ENCODE results near the gene MAP1LC3A. TPM values are rescaled to one million over a fixed set of nuclear protein-coding genes. Genes with fewer than 3 reads are reported as not detected.

MAP1LC3A gene
- total RNA-seq, 1 donor from 2014 or later, result 3.6 TPM

DNA sequence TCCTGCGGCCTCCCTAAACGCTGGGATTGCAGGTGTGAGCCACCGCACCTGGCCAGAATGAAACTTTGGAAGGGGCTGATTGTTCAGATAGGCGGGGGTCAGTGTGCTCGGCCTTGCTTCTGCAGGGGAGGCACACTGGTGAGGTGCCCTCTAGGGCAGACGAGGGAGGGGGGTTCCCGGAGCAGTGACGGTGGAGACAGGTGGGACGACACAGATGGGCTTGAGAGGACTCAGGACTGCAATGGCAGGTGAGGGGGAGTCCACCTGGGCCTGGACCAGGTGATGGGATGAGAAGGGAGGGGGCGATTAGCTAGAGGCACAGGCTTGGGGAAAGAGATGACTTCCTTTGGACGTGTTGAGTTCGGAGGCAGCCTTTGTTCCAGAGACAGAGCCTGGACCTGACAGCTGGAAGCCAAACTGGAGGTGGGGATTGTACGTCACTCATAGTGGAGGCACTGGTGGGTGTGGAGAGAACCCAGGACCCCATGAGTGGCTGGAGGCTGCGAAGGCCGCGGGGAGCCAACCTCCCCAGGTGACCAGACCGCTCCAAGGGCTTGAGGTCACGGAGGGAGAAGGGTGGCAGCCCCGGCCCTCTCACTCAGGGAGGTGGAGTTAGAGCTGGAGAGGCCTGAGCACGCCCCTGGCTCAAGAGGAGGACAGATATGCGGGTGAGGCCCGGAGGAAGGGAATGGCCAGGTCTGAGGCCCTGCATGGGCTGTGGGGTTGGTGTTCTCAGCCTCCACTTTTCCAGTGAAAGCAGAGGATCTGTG, 10.5 kb upstream of the MAP1LC3A start:
- no peak for DNase-seq
- intact Hi-C loops (cut with micrococcal nuclease), result no loop called here
- no peaks in the 10 kb centered on the region for H3K27me3 Mint-ChIP-seq
- no peak overlapping the region for H3K27ac Mint-ChIP-seq
- no peaks in the 10 kb centered on the region for H3K36me3 Mint-ChIP-seq (ENCODE audit: low read depth)
- H3K4me3 Mint-ChIP-seq, result no peak overlapping the region
- H3K4me1 Mint-ChIP-seq, result peaks cover 7% of the 10 kb centered on the region
- H3K9me3 Mint-ChIP-seq, result no peaks in the 10 kb centered on the region

DNA sequence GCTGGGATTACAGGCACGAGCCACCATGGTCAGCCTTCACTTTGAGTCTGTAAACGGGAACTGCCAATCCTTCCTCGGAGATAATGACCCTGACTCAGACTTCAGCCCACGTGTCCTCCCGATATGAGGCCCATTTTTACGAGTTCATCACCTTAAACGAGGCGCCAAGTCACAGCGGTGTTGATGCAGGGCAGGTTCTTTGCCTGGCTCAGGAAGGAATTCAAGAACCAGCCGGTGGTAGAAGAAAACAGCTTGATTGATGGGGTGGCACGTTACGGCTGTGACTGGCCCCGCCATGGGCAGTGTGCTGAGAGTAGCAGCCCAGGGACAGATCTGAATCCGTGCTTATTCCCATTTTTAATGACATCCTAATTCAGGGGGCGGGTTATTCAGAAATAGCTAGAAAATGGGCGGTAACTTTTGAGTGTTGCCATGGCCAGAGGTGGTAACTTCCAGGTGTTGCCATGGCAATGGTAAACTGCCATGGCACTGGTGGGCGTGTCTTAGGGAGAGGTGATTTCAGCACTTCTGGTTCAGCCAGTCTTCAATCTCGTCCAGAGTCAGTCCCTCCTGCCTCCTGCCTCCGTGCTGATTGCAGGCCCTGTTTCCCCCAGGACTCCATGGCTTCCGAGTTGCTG, 9.1 kb upstream of the MAP1LC3A start:
- no peak overlapping the region for H3K4me3 Mint-ChIP-seq
- no peaks in the 10 kb centered on the region for H3K27me3 Mint-ChIP-seq
- intact Hi-C loops (cut with micrococcal nuclease), result no loop called here
- DNase-seq, result peak; percentile 65
- H3K36me3 Mint-ChIP-seq (ENCODE audit: low read depth), result no peaks in the 10 kb centered on the region
- peaks cover 3% of the 10 kb centered on the region for H3K4me1 Mint-ChIP-seq
- no peak overlapping the region for H3K27ac Mint-ChIP-seq
- no peaks in the 10 kb centered on the region for H3K9me3 Mint-ChIP-seq

DNA sequence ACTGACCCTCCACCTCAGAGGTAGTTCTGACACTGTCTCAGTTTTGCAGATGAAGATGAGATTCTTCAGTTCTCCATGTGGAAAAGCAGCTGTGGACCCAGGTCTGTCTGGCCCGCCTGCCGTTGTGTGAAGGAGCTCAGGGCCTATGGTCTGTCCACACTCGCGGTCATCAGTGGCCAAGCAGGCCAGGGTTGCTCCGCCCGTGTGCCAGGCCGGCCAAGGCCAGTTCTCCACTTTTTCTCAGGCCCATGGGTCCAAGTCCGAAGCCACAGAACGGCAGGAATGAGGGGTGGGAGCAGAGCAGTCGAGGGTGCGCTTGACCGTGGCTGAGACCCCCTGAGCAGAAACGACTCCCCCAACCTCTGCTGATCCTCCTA, 8.6 kb upstream of the MAP1LC3A start:
- Mint-ChIP-seq H3K27ac (no peak overlapping the region), H3K4me3 (no peak overlapping the region), H3K36me3 (ENCODE audit: low read depth) (no peaks in the 10 kb centered on the region), H3K27me3 (no peaks in the 10 kb centered on the region), H3K9me3 (no peaks in the 10 kb centered on the region), H3K4me1 (no peaks in the 10 kb centered on the region)
- intact Hi-C loops (cut with micrococcal nuclease), result no loop called here
- DNase-seq, result no peak

DNA sequence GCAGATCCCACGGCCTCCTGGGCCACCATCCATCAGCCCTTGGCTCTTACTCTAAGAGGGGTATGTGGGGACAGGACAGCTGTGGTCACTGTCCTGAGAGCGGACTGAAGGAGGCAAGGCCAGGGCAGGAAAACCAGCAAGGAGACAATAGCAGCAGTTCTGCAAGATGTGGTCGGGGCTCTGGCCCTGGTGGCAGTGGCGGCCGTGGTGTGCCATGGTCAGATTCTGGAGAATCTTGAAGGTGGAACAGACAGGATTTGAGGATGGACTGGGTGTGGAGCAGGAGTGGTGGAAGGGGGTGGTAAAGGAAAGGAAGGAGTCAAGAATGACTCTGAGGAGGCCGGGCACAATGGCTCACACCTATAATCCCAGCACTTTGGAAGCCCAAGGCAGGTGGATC, 5.9 kb upstream of the MAP1LC3A start:
- H3K27me3 Mint-ChIP-seq, result no peaks in the 10 kb centered on the region
- no peaks in the 10 kb centered on the region for H3K9me3 Mint-ChIP-seq
- intact Hi-C loops (cut with micrococcal nuclease), result no loop called here
- peaks cover 2% of the 10 kb centered on the region for H3K4me1 Mint-ChIP-seq
- no peak for DNase-seq
- H3K4me3 Mint-ChIP-seq, result no peak overlapping the region
- H3K27ac Mint-ChIP-seq, result no peak overlapping the region
- peaks cover 2% of the 10 kb centered on the region for H3K36me3 Mint-ChIP-seq (ENCODE audit: low read depth)

DNA sequence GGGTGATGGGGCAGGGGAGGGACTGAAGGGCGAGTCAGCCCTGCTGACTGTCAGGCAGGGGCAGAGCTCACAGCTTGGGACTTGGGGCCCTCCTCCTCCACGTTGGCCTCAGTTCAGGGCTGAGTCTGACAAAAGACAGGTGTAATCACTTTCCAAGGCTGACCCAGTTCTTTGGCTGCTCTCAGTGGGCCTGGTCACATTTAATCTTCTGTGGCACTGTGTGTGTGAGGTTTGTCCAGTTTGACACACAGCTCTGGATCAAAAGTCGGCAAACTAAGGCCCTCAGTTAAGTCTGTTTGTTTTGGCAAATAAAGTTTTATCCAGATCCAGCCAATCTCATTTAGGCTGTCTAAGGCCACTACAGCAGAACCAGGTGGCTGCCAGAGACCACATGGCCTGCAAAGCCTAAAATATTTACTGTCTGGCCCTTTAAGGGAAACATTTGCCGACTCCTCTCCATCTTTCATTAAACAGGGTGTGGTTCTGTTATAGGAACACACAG, 5.1 kb upstream of the MAP1LC3A start:
- Mint-ChIP-seq H3K27me3 (no peaks in the 10 kb centered on the region), H3K4me3 (no peak overlapping the region), H3K27ac (no peak overlapping the region), H3K9me3 (no peaks in the 10 kb centered on the region), H3K36me3 (ENCODE audit: low read depth) (peaks cover 2% of the 10 kb centered on the region), H3K4me1 (peaks cover 7% of the 10 kb centered on the region)
- intact Hi-C loops (cut with micrococcal nuclease), result no loop called here
- peak; percentile 56 for DNase-seq

DNA sequence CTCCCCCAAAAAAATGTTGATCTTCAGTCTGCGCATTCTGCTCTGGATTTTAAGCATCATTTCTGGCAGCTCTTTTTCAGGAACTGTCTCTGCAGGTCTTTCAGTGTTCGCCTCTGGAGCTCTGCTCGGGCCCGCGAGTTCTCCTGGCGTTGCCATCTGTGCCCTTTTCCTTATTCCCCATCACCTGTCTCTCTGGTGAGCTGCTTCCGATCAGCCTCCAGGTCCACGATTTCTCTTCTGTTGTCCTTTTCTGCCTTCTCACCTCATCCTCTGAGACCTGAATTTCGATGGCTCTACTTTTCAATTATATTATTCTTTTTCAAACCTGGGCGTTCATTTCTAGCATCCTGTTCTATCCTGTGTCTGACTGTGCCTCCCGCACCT, 590 bp upstream of the MAP1LC3A start:
- peak; percentile 64 for DNase-seq
- Mint-ChIP-seq H3K36me3 (ENCODE audit: low read depth) (peaks cover 2% of the 10 kb centered on the region), H3K4me1 (peaks cover 7% of the 10 kb centered on the region), H3K27me3 (no peaks in the 10 kb centered on the region), H3K27ac (peak overlapping the region; percentile 90), H3K4me3 (peak overlapping the region; percentile 89), H3K9me3 (no peaks in the 10 kb centered on the region)
- intact Hi-C loops (cut with micrococcal nuclease), result loop anchor here (1.0 to 2.0 kb wide), 3 partner anchors 42 to 447 kb away; partner anchors contain the start of genes DYNLRB1 and TP53INP2

DNA sequence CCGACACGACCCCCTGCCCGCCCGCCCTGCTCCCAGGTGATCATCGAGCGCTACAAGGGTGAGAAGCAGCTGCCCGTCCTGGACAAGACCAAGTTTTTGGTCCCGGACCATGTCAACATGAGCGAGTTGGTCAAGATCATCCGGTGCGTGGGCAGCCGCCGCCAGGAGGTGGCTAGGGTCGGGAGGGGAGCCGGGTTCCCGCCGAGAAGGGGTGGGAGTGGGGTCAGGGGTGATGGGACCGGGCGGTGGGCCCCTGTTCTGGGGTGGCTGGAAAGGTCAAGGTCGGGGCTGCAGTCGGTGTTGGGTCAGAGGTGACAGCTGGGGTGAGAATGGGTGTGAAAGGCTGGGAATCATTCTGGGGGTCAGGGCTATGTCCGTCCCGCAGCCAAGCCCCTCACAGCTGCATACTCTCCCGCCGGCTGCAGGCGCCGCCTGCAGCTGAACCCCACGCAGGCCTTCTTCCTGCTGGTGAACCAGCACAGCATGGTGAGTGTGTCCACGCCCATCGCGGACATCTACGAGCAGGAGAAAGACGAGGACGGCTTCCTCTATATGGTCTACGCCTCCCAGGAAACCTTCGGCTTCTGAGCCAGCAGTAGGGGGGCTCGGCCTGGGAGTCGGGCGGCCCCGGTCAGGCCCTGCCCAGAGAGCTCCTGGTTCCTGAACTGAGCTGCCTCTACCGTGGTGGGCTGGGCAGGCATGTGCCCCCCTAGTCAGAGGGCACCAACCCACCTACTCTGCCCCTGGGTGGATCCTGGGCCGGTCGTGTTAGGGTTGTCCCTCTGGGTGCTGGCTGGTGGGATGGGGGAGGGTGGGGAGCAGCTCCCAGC, 1.0 kb downstream of the MAP1LC3A start:
- peaks cover 7% of the 10 kb centered on the region for H3K4me1 Mint-ChIP-seq
- no peak for DNase-seq
- H3K4me3 Mint-ChIP-seq, result peak overlapping the region; percentile 58
- peaks cover 2% of the 10 kb centered on the region for H3K36me3 Mint-ChIP-seq (ENCODE audit: low read depth)
- H3K9me3 Mint-ChIP-seq, result no peaks in the 10 kb centered on the region
- peak overlapping the region; percentile 60 for H3K27ac Mint-ChIP-seq
- no peaks in the 10 kb centered on the region for H3K27me3 Mint-ChIP-seq
- intact Hi-C loops (cut with micrococcal nuclease), result loop anchor here (2.0 kb wide), 2 partner anchors 145 to 449 kb away; partner anchors contain the start of gene TP53INP2

DNA sequence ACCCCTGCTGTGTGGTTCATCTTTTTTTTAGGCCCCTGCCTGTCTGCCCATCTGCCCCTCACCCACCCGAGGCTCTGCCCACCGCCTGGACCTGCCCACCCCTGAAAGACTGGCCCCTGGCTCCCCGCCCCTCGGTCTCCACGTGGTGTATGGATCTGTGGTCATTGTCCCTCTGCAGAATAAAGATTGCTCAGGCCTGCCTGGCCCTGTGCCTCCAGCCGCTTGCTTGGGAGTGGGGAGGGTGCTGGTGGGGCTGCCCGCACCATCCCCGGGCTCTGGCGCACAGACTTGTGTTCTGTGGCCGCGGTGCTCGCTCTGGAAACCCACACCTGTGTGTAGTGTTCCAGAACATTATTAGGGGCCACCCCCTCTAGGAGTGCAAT, 1.6 kb downstream of the MAP1LC3A start:
- no peak for DNase-seq
- Mint-ChIP-seq H3K36me3 (ENCODE audit: low read depth) (peaks cover 2% of the 10 kb centered on the region), H3K4me3 (peak overlapping the region; percentile 57), H3K27me3 (no peaks in the 10 kb centered on the region), H3K4me1 (peaks cover 10% of the 10 kb centered on the region), H3K9me3 (no peaks in the 10 kb centered on the region), H3K27ac (peak overlapping the region; percentile 78)
- intact Hi-C loops (cut with micrococcal nuclease), result no loop called here

DNA sequence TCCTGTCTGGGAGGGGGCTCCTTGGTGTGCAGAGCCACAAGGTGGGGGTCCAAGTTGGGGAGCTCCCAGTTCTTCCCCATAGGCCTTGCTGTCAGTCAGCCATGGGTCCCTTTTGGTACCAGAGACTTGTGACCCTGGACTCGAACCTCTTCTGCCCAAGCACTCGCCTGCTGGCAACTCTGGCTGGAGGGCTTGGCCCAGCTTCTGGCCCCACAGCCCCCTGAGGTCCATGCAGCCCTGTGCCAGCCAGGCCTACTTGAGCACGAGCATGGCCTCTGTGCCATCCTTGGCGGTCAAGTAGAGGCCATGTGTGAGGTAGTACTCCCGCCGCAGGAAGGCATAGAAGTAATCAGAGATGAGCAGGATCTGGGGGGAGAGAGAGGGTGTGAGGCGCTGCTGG, 2.1 kb downstream of the MAP1LC3A start:
- H3K9me3 Mint-ChIP-seq, result no peaks in the 10 kb centered on the region
- H3K4me3 Mint-ChIP-seq, result peak overlapping the region; percentile 57
- no peak overlapping the region for H3K27ac Mint-ChIP-seq
- H3K36me3 Mint-ChIP-seq (ENCODE audit: low read depth), result peaks cover 2% of the 10 kb centered on the region
- H3K4me1 Mint-ChIP-seq, result peaks cover 10% of the 10 kb centered on the region
- H3K27me3 Mint-ChIP-seq, result no peaks in the 10 kb centered on the region
- intact Hi-C loops (cut with micrococcal nuclease), result no loop called here
- no peak for DNase-seq

DNA sequence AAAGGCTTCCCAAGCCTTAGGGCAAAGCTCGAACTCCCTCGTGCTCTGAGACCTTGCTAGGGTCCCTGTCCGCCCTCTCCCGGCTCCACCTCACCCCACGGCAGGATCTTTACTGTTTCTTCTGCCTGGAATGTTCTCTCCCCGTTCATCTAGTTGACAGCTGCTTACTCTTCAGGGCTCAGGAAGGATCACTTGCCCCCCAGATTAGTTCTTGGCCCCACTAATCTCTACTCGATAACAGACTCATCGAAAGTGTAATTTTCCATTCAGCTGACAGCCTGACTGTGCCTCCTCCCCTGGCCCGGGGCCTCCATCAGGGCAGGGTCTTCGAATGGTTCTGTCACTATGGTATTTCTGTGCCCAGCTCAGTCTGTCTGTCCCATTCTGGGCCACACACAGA, 3.1 kb downstream of the MAP1LC3A start:
- H3K4me1 Mint-ChIP-seq, result peaks cover 10% of the 10 kb centered on the region
- intact Hi-C loops (cut with micrococcal nuclease), result no loop called here

DNA sequence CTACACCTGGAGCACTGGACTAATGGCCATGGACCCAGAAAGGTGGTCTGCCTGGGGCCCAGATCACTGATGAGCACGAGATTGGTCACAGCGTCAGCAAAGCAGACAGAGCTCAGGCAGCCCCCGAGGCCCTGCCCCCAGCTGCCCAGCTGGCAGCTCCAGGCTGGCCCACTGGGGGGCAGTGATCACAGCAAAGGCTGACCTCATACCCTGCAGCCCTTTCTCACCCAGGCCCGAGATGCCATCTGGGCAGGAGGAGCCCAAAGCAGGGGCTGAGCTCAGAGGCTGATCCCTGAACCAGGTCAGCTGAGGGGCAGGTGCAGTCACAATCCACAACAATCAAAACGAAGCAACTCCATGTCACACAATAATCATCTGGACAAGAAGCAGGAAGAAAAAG, 4.1 kb downstream of the MAP1LC3A start:
- Mint-ChIP-seq H3K4me1 (peaks cover 8% of the 10 kb centered on the region), H3K9me3 (no peaks in the 10 kb centered on the region), H3K4me3 (no peak overlapping the region), H3K27ac (no peak overlapping the region), H3K36me3 (ENCODE audit: low read depth) (no peaks in the 10 kb centered on the region), H3K27me3 (no peaks in the 10 kb centered on the region)
- peak; percentile 61 for DNase-seq
- intact Hi-C loops (cut with micrococcal nuclease), result no loop called here

More for the DNA sequence above, 3.1 kb downstream of the MAP1LC3A start:
- H3K9me3 Mint-ChIP-seq, result no peaks in the 10 kb centered on the region
- DNase-seq, result peak; percentile 55
- peak overlapping the region; percentile 45 for H3K27ac Mint-ChIP-seq
- no peaks in the 10 kb centered on the region for H3K27me3 Mint-ChIP-seq
- peaks cover 2% of the 10 kb centered on the region for H3K36me3 Mint-ChIP-seq (ENCODE audit: low read depth)
- H3K4me3 Mint-ChIP-seq, result no peak overlapping the region

DNA sequence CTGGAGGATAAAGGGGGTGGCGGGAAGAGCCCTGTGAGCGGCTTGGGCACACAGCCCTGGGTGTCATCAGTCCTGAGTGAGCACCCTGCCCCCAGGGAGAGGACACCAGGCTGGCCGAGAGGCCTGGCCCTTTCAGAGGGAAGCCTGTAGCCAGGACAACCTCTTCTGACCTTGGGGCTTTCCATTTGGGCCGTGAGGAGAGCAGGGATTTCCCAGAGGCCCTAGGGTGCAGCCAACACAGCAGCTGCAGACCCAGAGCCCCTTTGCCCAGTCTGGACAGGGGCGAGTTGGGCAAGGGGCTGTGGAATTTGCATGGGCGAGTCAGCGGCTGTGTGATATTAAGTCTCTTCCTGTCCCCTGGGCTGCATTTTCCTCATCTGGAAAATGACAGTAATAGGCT, 6.3 kb downstream of the MAP1LC3A start:
- Mint-ChIP-seq H3K27ac (no peak overlapping the region), H3K4me3 (no peak overlapping the region), H3K36me3 (ENCODE audit: low read depth) (no peaks in the 10 kb centered on the region), H3K27me3 (no peaks in the 10 kb centered on the region), H3K9me3 (no peaks in the 10 kb centered on the region), H3K4me1 (peaks cover 3% of the 10 kb centered on the region)
- intact Hi-C loops (cut with micrococcal nuclease), result no loop called here
- no peak for DNase-seq

DNA sequence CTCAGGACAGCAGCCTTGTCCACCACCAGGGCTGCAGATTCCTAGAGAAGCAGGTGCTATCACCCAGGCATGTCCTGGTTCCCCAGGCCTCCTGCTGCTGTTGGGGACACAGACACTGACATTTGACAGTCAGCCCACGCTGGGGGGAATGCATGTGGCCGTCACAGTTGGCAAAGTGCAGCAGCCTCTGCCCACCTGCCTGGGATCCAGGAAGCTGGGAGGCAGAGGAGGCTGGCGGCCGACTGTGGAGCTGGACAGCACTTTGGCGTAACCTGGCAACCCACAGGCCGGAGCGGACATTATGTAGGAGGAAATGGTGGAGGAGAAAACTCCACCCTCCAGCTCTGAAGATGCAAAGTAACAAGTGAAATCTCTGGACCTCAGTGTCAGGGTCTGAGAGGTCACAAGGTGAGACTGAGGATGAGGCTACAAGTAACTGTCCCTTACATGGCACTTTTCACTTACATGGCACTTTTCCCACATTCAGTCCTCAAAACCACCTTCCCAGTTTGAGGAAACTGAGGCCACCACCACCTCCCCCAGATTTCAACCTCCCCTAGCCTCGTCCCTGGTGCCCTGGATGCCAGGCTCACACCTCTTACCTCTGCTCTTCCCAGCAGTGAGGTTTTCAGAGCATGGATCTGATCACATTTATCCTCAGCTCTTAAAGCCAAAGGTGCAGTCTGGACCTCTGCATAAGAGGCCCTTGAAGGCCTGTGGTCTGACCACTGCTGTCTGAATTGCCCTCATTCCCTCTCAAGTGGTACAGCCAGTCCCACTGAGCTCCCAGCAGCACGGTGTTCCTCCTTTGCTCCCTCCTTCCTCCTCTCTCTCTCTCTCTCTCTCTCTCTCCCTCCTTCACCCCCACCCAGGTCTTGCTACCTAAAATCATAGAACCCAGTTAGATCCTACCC, 8.7 kb downstream of the MAP1LC3A start:
- intact Hi-C loops (cut with micrococcal nuclease), result no loop called here
- Mint-ChIP-seq H3K4me1 (peaks cover 13% of the 10 kb centered on the region), H3K9me3 (no peaks in the 10 kb centered on the region), H3K27me3 (no peaks in the 10 kb centered on the region), H3K4me3 (no peak overlapping the region), H3K36me3 (ENCODE audit: low read depth) (peaks cover 4% of the 10 kb centered on the region), H3K27ac (no peak overlapping the region)
- no peak for DNase-seq

Data from activated CD4-positive, alpha-beta T cell treated with anti-CD3 and anti-CD28 coated beads, Interleukin-2, amount 10 ng/mL, durations not matched to agents 24 days and 14 days (primary cell).